ENCODE data around the gene REXO5.

Gene REXO5

GRCh38 chr16:20811889-20812439 is 5.6 kb downstream of the REXO5 start:
- Histone ChIP-seq H3K27me3 (ENCODE audit: low read depth, low read length) (no peaks in the 10 kb centered on the region), H3K27ac (ENCODE audit: low read length) (no peak overlapping the region), H3K4me1 (ENCODE audit: low read length) (peaks cover 7% of the 10 kb centered on the region), H3K9ac (ENCODE audit: low read length) (no peak overlapping the region), H3K4me3 (ENCODE audit: low read length) (no peak overlapping the region), H3K9me3 (ENCODE audit: insufficient read depth, low read length) (no peaks in the 10 kb centered on the region), H3K79me2 (ENCODE audit: low read length) (peaks cover 7% of the 10 kb centered on the region), H3K36me3 (replicated peaks; ENCODE audit: low read depth, low read length) (peaks cover 11% of the 10 kb centered on the region), H4K20me1 (ENCODE audit: insufficient read depth, low read length) (no peaks in the 10 kb centered on the region), H3K4me2 (ENCODE audit: low read length) (no peak overlapping the region), H2AFZ (ENCODE audit: low read depth, low read length) (no peak overlapping the region)
- TF ChIP-seq CTCF (IDR thresholded peaks at IDR 0.05; ENCODE audit: low read depth, low read length) = no peak
- TF ChIP-seq EZH2phosphoT487 (IDR thresholded peaks at IDR 0.05; ENCODE audit: low read depth) = no peak

GRCh38 chr16:20812510-20812909 is 6.2 kb downstream of the REXO5 start:
- TF ChIP-seq EZH2phosphoT487 (IDR thresholded peaks at IDR 0.05; ENCODE audit: low read depth) (no peak), CTCF (IDR thresholded peaks at IDR 0.05; ENCODE audit: low read depth, low read length) (no peak)
- Histone ChIP-seq H3K4me1 (ENCODE audit: low read length) (peaks cover 6% of the 10 kb centered on the region), H2AFZ (ENCODE audit: low read depth, low read length) (no peak overlapping the region), H3K36me3 (replicated peaks; ENCODE audit: low read depth, low read length) (peaks cover 11% of the 10 kb centered on the region), H3K27ac (ENCODE audit: low read length) (no peak overlapping the region), H4K20me1 (ENCODE audit: insufficient read depth, low read length) (no peaks in the 10 kb centered on the region), H3K9ac (ENCODE audit: low read length) (no peak overlapping the region), H3K4me2 (ENCODE audit: low read length) (no peak overlapping the region), H3K27me3 (ENCODE audit: low read depth, low read length) (no peaks in the 10 kb centered on the region), H3K4me3 (ENCODE audit: low read length) (no peak overlapping the region), H3K79me2 (ENCODE audit: low read length) (peaks cover 7% of the 10 kb centered on the region), H3K9me3 (ENCODE audit: insufficient read depth, low read length) (no peaks in the 10 kb centered on the region)

- Histone ChIP-seq H3K4me3 (ENCODE audit: low read length) (no peak overlapping the region), H4K20me1 (ENCODE audit: insufficient read depth, low read length) (no peaks in the 10 kb centered on the region), H3K9ac (ENCODE audit: low read length) (no peak overlapping the region), H3K9me3 (ENCODE audit: insufficient read depth, low read length) (no peaks in the 10 kb centered on the region), H3K27me3 (ENCODE audit: low read depth, low read length) (no peaks in the 10 kb centered on the region), H3K4me2 (ENCODE audit: low read length) (no peak overlapping the region), H3K36me3 (replicated peaks; ENCODE audit: low read depth, low read length) (peaks cover 15% of the 10 kb centered on the region), H3K79me2 (ENCODE audit: low read length) (no peaks in the 10 kb centered on the region), H3K27ac (ENCODE audit: low read length) (no peak overlapping the region), H3K4me1 (ENCODE audit: low read length) (no peaks in the 10 kb centered on the region), H2AFZ (ENCODE audit: low read depth, low read length) (no peak overlapping the region)
- TF ChIP-seq CTCF (IDR thresholded peaks at IDR 0.05; ENCODE audit: low read depth, low read length) (no peak), EZH2phosphoT487 (IDR thresholded peaks at IDR 0.05; ENCODE audit: low read depth) (no peak)
Measured at GRCh38 chr16:20814784-20815183, 8.5 kb downstream of the REXO5 start.

GRCh38 chr16:20818929-20819585 is 12.7 kb downstream of the REXO5 start:
- no peak overlapping the region for H3K4me2 ChIP-seq (ENCODE audit: low read length)
- H3K9ac ChIP-seq (ENCODE audit: low read length) = no peak overlapping the region
- H3K4me3 ChIP-seq (ENCODE audit: low read length) = no peak overlapping the region
- no peak overlapping the region for H2AFZ ChIP-seq (ENCODE audit: low read depth, low read length)
- TF ChIP-seq CTCF (IDR thresholded peaks at IDR 0.05; ENCODE audit: low read depth, low read length) (no peak), EZH2phosphoT487 (IDR thresholded peaks at IDR 0.05; ENCODE audit: low read depth) (no peak)
- no peaks in the 10 kb centered on the region for H3K9me3 ChIP-seq (ENCODE audit: insufficient read depth, low read length)
- peaks cover 17% of the 10 kb centered on the region for H3K36me3 ChIP-seq (replicated peaks; ENCODE audit: low read depth, low read length)
- peaks cover 16% of the 10 kb centered on the region for H3K4me1 ChIP-seq (ENCODE audit: low read length)
- no peaks in the 10 kb centered on the region for H3K79me2 ChIP-seq (ENCODE audit: low read length)
- H3K27me3 ChIP-seq (ENCODE audit: low read depth, low read length) = no peaks in the 10 kb centered on the region
- no peak overlapping the region for H3K27ac ChIP-seq (ENCODE audit: low read length)
- no peaks in the 10 kb centered on the region for H4K20me1 ChIP-seq (ENCODE audit: insufficient read depth, low read length)

All from OCI-LY3 (cell line).